ENCODE results near the gene ZDHHC12. TPM values are rescaled to one million over a fixed set of nuclear protein-coding genes. Genes with fewer than 3 reads are reported as not detected.

The ZDHHC12 gene
- total and polyA plus RNA-seq, 10 of the 15 experiments (the other 5 are each of a cell fraction or from before 2014, with no cell fraction given) = 0.95 to 146 (median 49.9) TPM

DNA sequence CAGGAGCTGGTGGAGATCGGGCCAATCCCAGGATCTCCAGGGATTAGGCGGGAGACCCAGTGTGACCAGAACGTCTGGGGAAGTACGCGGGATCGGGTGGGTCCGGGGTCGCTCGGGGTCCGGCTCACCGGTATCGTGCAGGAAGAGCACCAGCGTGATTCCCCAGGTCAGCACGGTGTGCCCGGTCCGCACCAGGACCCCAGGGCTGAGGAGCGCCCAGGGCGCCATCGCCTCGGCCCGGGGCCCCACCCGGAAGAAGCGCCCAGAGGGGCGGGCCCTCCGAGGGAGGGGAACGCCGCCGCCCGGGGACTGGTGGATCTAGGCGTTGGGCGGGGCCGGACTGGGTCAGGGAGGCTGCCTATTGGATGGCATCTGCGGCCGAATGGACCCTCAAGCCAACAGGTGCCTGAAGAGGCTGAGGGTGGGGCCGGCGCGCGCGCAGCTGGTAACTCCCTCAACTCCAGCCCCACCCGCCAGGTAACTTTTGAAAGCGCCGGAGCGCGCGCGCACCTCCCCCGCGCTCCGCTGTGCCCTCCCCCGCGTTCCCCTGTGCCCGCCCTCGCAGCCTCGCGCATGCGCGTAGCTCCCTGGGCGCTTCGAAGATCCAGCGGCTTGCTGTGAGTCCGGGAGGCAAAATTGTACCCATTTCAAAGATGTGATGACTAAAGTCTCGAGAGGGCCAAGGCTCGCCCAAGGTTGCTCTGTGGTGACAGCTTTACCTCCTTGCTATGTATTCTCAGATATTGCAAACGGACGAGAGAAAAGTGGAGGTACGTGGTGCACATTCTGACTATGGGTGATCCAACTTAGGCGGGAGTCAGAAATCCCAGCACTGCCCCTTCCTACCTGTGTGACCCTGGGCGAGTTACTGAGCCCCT, at the start of gene ZDHHC12 (continued):
- TF ChIP-seq, protein P1, sequence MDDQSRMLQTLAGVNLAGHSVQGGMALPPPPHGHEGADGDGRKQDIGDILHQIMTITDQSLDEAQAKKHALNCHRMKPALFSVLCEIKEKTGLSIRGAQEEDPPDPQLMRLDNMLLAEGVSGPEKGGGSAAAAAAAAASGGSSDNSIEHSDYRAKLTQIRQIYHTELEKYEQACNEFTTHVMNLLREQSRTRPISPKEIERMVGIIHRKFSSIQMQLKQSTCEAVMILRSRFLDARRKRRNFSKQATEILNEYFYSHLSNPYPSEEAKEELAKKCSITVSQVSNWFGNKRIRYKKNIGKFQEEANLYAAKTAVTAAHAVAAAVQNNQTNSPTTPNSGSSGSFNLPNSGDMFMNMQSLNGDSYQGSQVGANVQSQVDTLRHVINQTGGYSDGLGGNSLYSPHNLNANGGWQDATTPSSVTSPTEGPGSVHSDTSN (IDR thresholded peaks at IDR 0.05; ENCODE audit: insufficient replicate concordance, low read depth, low read length) = peak; percentile 24
- TF ChIP-seq CREM (IDR thresholded peaks at IDR 0.05; ENCODE audit: low read depth) = no peak; the same call in 1 of the 2 replicates
- TF ChIP-seq CUX1 (IDR thresholded peaks at IDR 0.05; ENCODE audit: insufficient replicate concordance, low read depth, low read length) = no peak
- TF ChIP-seq TAF1 (IDR thresholded peaks at IDR 0.05; ENCODE audit: borderline replicate concordance, low read depth, low read length) = peak; percentile 82; the same call in 1 of the 2 replicates
- no peak for TF ChIP-seq NR2C1 (IDR thresholded peaks at IDR 0.05)
- TF ChIP-seq SUPT20H (IDR thresholded peaks at IDR 0.05; ENCODE audit: borderline replicate concordance, control insufficient read depth, low read depth, low read length) = no peak
- TF ChIP-seq HDGF (IDR thresholded peaks at IDR 0.05) = peak; percentile 73; the same call in 1 of the 2 replicates
- TF ChIP-seq SPI1 (IDR thresholded peaks at IDR 0.05; ENCODE audit: borderline replicate concordance, insufficient read depth, low read depth, low read length) = no peak
- no peak for TF ChIP-seq PAX8 (IDR thresholded peaks at IDR 0.05)
- peak; percentile 94 for TF ChIP-seq ZNF217 (IDR thresholded peaks at IDR 0.05)
- peak; percentile 95 for TF ChIP-seq SP1 (IDR thresholded peaks at IDR 0.05; ENCODE audit: low read depth, low read length)
- TF ChIP-seq NBN (IDR thresholded peaks at IDR 0.05) = peak; percentile 65
- peak; percentile 43 for TF ChIP-seq RELB (IDR thresholded peaks at IDR 0.05; ENCODE audit: low read depth)
- peak; percentile 61; the same call in 1 of the 2 replicates for TF ChIP-seq GATAD2B (conservative IDR thresholded peaks at IDR 0.05; ENCODE audit: low read depth)
- TF ChIP-seq BACH1 (IDR thresholded peaks at IDR 0.05; ENCODE audit: borderline replicate concordance) = peak; percentile 90
- TF ChIP-seq RUNX3 (IDR thresholded peaks at IDR 0.05; ENCODE audit: low read length) = 0 out of 2 replicates have a peak, but pooled peaks have one; percentile 2
- no peak for TF ChIP-seq YBX1 (IDR thresholded peaks at IDR 0.05)
- TF ChIP-seq FOXM1 (IDR thresholded peaks at IDR 0.05; ENCODE audit: low read depth, low read length) = no peak
- TF ChIP-seq SUZ12 (IDR thresholded peaks at IDR 0.05; ENCODE audit: unreplicated experiment) = no peak
- TF ChIP-seq POLR2AphosphoS5 (IDR thresholded peaks at IDR 0.05; ENCODE audit: low read length) = peak; percentile 94
- TF ChIP-seq NRF1 (conservative IDR thresholded peaks at IDR 0.05; ENCODE audit: low read depth, low read length) = peak; percentile 80
- TF ChIP-seq KAT2A (conservative IDR thresholded peaks at IDR 0.05; ENCODE audit: control insufficient read depth, low read depth, low read length) = no peak
- no peak for TF ChIP-seq NR2C2 (IDR thresholded peaks at IDR 0.05; ENCODE audit: borderline replicate concordance, control insufficient read depth, insufficient read length, low read depth)
